Activated T-cell treated with anti-CD3 and anti-CD28 coated beads, Interleukin-2, amount 50 U/mL, for 24 hours (primary cell): ENCODE results near the gene CNNM1.

ENCODE experiments used
- DNase-seq: peaks from one replicate; pipeline ENCODE4 v3.0.0-alpha.2; 2020
- H3K27ac Mint-ChIP-seq: 2 replicates; pipeline ENCODE4 v1.8.0; 2020; ENCODE audit warnings: mild to moderate bottlenecking, mixed read lengths
- H3K27me3 Mint-ChIP-seq: 2 replicates; pipeline ENCODE4 v1.8.0; 2020; ENCODE audit warnings: mixed read lengths
- H3K36me3 Mint-ChIP-seq: 2 replicates; pipeline ENCODE4 v1.8.0; 2020; ENCODE audit warnings: low read depth, mixed read lengths
- H3K4me1 Mint-ChIP-seq: 2 replicates; pipeline ENCODE4 v1.8.0; 2020; ENCODE audit warnings: low read depth, mixed read lengths
- H3K4me3 Mint-ChIP-seq: 2 replicates; pipeline ENCODE4 v1.8.0; 2020; ENCODE audit warnings: mild to moderate bottlenecking, moderate library complexity, mixed read lengths
- H3K9me3 Mint-ChIP-seq: 2 replicates; pipeline ENCODE4 v1.8.0; 2020; ENCODE audit warnings: mixed read lengths

The CNNM1 gene

GRCh38 chr10:99344715-99345114 is 15.6 kb downstream of the CNNM1 start:
- no peak for DNase-seq
- Mint-ChIP-seq H3K4me3 (no peak overlapping the region), H3K27me3 (peaks cover 35% of the 10 kb centered on the region), H3K36me3 (no peaks in the 10 kb centered on the region), H3K4me1 (no peaks in the 10 kb centered on the region), H3K9me3 (no peaks in the 10 kb centered on the region), H3K27ac (no peak overlapping the region)

GRCh38 chr10:99345350-99345749 is 16.2 kb downstream of the CNNM1 start:
- Mint-ChIP-seq H3K4me3 (no peak overlapping the region), H3K4me1 (no peaks in the 10 kb centered on the region), H3K36me3 (no peaks in the 10 kb centered on the region), H3K27me3 (peaks cover 35% of the 10 kb centered on the region), H3K27ac (no peak overlapping the region), H3K9me3 (no peaks in the 10 kb centered on the region)
- no peak for DNase-seq

GRCh38 chr10:99346247-99346646 is 17.1 kb downstream of the CNNM1 start:
- Mint-ChIP-seq H3K4me3 (no peak overlapping the region), H3K27ac (no peak overlapping the region), H3K9me3 (no peaks in the 10 kb centered on the region), H3K4me1 (no peaks in the 10 kb centered on the region), H3K36me3 (no peaks in the 10 kb centered on the region), H3K27me3 (peaks cover 30% of the 10 kb centered on the region)
- DNase-seq: no peak

GRCh38 chr10:99347672-99348071 is 18.5 kb downstream of the CNNM1 start:
- Mint-ChIP-seq H3K27me3 (peaks cover 27% of the 10 kb centered on the region), H3K4me3 (no peak overlapping the region), H3K9me3 (no peaks in the 10 kb centered on the region), H3K27ac (no peak overlapping the region), H3K4me1 (no peaks in the 10 kb centered on the region), H3K36me3 (no peaks in the 10 kb centered on the region)
- DNase-seq: no peak

GRCh38 chr10:99353182-99353581 is 24.0 kb downstream of the CNNM1 start:
- no peak for DNase-seq
- no peaks in the 10 kb centered on the region for H3K4me1 Mint-ChIP-seq
- no peak overlapping the region for H3K27ac Mint-ChIP-seq
- H3K36me3 Mint-ChIP-seq: no peaks in the 10 kb centered on the region
- H3K4me3 Mint-ChIP-seq: no peak overlapping the region
- no peaks in the 10 kb centered on the region for H3K9me3 Mint-ChIP-seq
- H3K27me3 Mint-ChIP-seq: peaks cover 28% of the 10 kb centered on the region

- no peaks in the 10 kb centered on the region for H3K36me3 Mint-ChIP-seq
- no peak overlapping the region for H3K27ac Mint-ChIP-seq
- no peak for DNase-seq
Observed at GRCh38 chr10:99357691-99358090, 28.5 kb downstream of the CNNM1 start.

GRCh38 chr10:99358101-99358500 is 28.9 kb downstream of the CNNM1 start:
- Mint-ChIP-seq H3K27me3 (peaks cover 19% of the 10 kb centered on the region), H3K9me3 (no peaks in the 10 kb centered on the region), H3K27ac (no peak overlapping the region), H3K4me1 (no peaks in the 10 kb centered on the region), H3K36me3 (no peaks in the 10 kb centered on the region), H3K4me3 (no peak overlapping the region)
- no peak for DNase-seq

More at GRCh38 chr10:99357691-99358090, 28.5 kb downstream of the CNNM1 start:
- Mint-ChIP-seq H3K27me3 (peaks cover 21% of the 10 kb centered on the region), H3K9me3 (no peaks in the 10 kb centered on the region), H3K4me3 (no peak overlapping the region), H3K4me1 (no peaks in the 10 kb centered on the region)

- Mint-ChIP-seq H3K27ac (no peak overlapping the region), H3K4me1 (no peaks in the 10 kb centered on the region)
Observed at GRCh38 chr10:99360934-99361333, 31.8 kb downstream of the CNNM1 start.

GRCh38 chr10:99364125-99364524 is 35.0 kb downstream of the CNNM1 start:
- Mint-ChIP-seq H3K4me1 (no peaks in the 10 kb centered on the region), H3K9me3 (no peaks in the 10 kb centered on the region), H3K27me3 (peaks cover 27% of the 10 kb centered on the region), H3K27ac (no peak overlapping the region), H3K36me3 (no peaks in the 10 kb centered on the region), H3K4me3 (no peak overlapping the region)
- DNase-seq: no peak

More at GRCh38 chr10:99360934-99361333, 31.8 kb downstream of the CNNM1 start:
- Mint-ChIP-seq H3K4me3 (no peak overlapping the region), H3K9me3 (no peaks in the 10 kb centered on the region), H3K27me3 (peaks cover 11% of the 10 kb centered on the region), H3K36me3 (no peaks in the 10 kb centered on the region)
- no peak for DNase-seq

GRCh38 chr10:99365311-99365710 is 36.2 kb downstream of the CNNM1 start:
- Mint-ChIP-seq H3K4me3 (no peak overlapping the region), H3K36me3 (no peaks in the 10 kb centered on the region), H3K4me1 (no peaks in the 10 kb centered on the region), H3K9me3 (no peaks in the 10 kb centered on the region), H3K27ac (no peak overlapping the region), H3K27me3 (peaks cover 39% of the 10 kb centered on the region)
- DNase-seq: no peak

- Mint-ChIP-seq H3K27me3 (peaks cover 43% of the 10 kb centered on the region), H3K9me3 (no peaks in the 10 kb centered on the region), H3K36me3 (no peaks in the 10 kb centered on the region), H3K27ac (no peak overlapping the region), H3K4me3 (no peak overlapping the region), H3K4me1 (no peaks in the 10 kb centered on the region)
- DNase-seq: no peak
Observed at GRCh38 chr10:99365736-99366135, 36.6 kb downstream of the CNNM1 start.

GRCh38 chr10:99366666-99367065 is 37.5 kb downstream of the CNNM1 start:
- Mint-ChIP-seq H3K36me3 (no peaks in the 10 kb centered on the region), H3K4me1 (peaks cover 5% of the 10 kb centered on the region), H3K9me3 (no peaks in the 10 kb centered on the region), H3K27ac (no peak overlapping the region), H3K27me3 (peaks cover 51% of the 10 kb centered on the region), H3K4me3 (no peak overlapping the region)
- DNase-seq: no peak

GRCh38 chr10:99368646-99369045 is 39.5 kb downstream of the CNNM1 start:
- DNase-seq: no peak
- no peak overlapping the region for H3K4me3 Mint-ChIP-seq
- no peaks in the 10 kb centered on the region for H3K36me3 Mint-ChIP-seq
- H3K4me1 Mint-ChIP-seq: peaks cover 5% of the 10 kb centered on the region
- H3K27ac Mint-ChIP-seq: no peak overlapping the region
- no peaks in the 10 kb centered on the region for H3K9me3 Mint-ChIP-seq
- H3K27me3 Mint-ChIP-seq: peaks cover 69% of the 10 kb centered on the region

- DNase-seq: no peak
- Mint-ChIP-seq H3K27ac (no peak overlapping the region), H3K4me1 (peaks cover 5% of the 10 kb centered on the region), H3K36me3 (no peaks in the 10 kb centered on the region), H3K4me3 (no peak overlapping the region), H3K9me3 (no peaks in the 10 kb centered on the region), H3K27me3 (peaks cover 74% of the 10 kb centered on the region)
Observed at GRCh38 chr10:99369126-99369525, 40.0 kb downstream of the CNNM1 start.

GRCh38 chr10:99369551-99369950 is 40.4 kb downstream of the CNNM1 start:
- no peaks in the 10 kb centered on the region for H3K36me3 Mint-ChIP-seq
- H3K4me1 Mint-ChIP-seq: peaks cover 5% of the 10 kb centered on the region
- DNase-seq: no peak
- no peak overlapping the region for H3K27ac Mint-ChIP-seq
- peaks cover 77% of the 10 kb centered on the region for H3K27me3 Mint-ChIP-seq
- H3K4me3 Mint-ChIP-seq: no peak overlapping the region
- H3K9me3 Mint-ChIP-seq: no peaks in the 10 kb centered on the region

- DNase-seq: no peak
- no peaks in the 10 kb centered on the region for H3K9me3 Mint-ChIP-seq
Observed at GRCh38 chr10:99370993-99371392, 41.8 kb downstream of the CNNM1 start.

More at GRCh38 chr10:99370993-99371392, 41.8 kb downstream of the CNNM1 start:
- Mint-ChIP-seq H3K27ac (no peak overlapping the region), H3K36me3 (no peaks in the 10 kb centered on the region), H3K4me3 (no peak overlapping the region), H3K4me1 (peaks cover 5% of the 10 kb centered on the region), H3K27me3 (peaks cover 72% of the 10 kb centered on the region)
